HL-60 (cell line): Measurements from ENCODE around the gene LRBA.

Experiments used
- DNase-seq, 2 experiments: peaks; one replicate each; pipeline ENCODE4 v3.0.0-alpha.2; 2010 to 2020; ENCODE audit warnings: low read depth in 1 of 2, low spot score in 1 of 2
- H3K27ac ChIP-seq: fragments of 250-450 bp; sonication (Bioruptor Pico); replicated peaks from 2 replicates; pipeline ENCODE4 v1.5.1; 2020; ENCODE audit warnings: mild to moderate bottlenecking, moderate library complexity
- H3K27me3 ChIP-seq: fragments of 250-450 bp; sonication (Bioruptor Pico); 2 replicates; pipeline ENCODE4 v1.5.1; 2021; ENCODE audit warnings: mild to moderate bottlenecking, moderate library complexity; ENCODE audit not compliant: insufficient read depth, poor library complexity, severe bottlenecking
- H3K4me3 ChIP-seq: replicated peaks from 2 replicates; pipeline ENCODE4 v1.5.1; 2011; ENCODE audit warnings: mild to moderate bottlenecking, control low read depth, low read length; ENCODE audit not compliant: insufficient read depth
- CTCF ChIP-seq: IDR thresholded peaks from one replicate; pipeline ENCODE4 v1.5.1; 2011; ENCODE audit warnings: low read length, control low read depth, inconsistent platforms; ENCODE audit not compliant: insufficient read depth
- GABPA ChIP-seq: IDR thresholded peaks from 2 replicates; pipeline ENCODE4 v1.6.1; 2012; ENCODE audit warnings: low read depth
- POLR2AphosphoS5 ChIP-seq: IDR thresholded peaks from 2 replicates; pipeline ENCODE4 v1.6.1; 2012; ENCODE audit warnings: low read depth
- REST ChIP-seq: IDR thresholded peaks from 2 replicates; pipeline ENCODE4 v1.6.1; 2012; ENCODE audit warnings: low read depth; ENCODE audit not compliant: insufficient replicate concordance
- SPI1 ChIP-seq: IDR thresholded peaks from 2 replicates; pipeline ENCODE4 v1.6.1; 2012; ENCODE audit warnings: low read depth, mild to moderate bottlenecking, borderline replicate concordance

Gene LRBA

GRCh38 chr4:150782921-150783320, 232.2 kb downstream of the LRBA start:
- Histone ChIP-seq H3K27me3 (no peaks in the 10 kb centered on the region), H3K27ac (no peak overlapping the region), H3K4me3 (no peak overlapping the region)
- TF ChIP-seq POLR2AphosphoS5, result no peak
- TF ChIP-seq REST, result no peak
- no peak for TF ChIP-seq SPI1
- no peak for TF ChIP-seq GABPA
- TF ChIP-seq CTCF, result no peak
- DNase-seq, result no peak

GRCh38 chr4:150782311-150782710, 232.8 kb downstream of the LRBA start:
- H3K27ac ChIP-seq, result no peak overlapping the region
- H3K27me3 ChIP-seq, result no peaks in the 10 kb centered on the region
- no peak for TF ChIP-seq SPI1
- TF ChIP-seq POLR2AphosphoS5, result no peak
- no peak for TF ChIP-seq GABPA
- no peak for TF ChIP-seq REST
- TF ChIP-seq CTCF, result no peak
- DNase-seq, result no peak
- no peak overlapping the region for H3K4me3 ChIP-seq

- TF ChIP-seq POLR2AphosphoS5 (no peak), REST (no peak), CTCF (no peak), GABPA (no peak), SPI1 (no peak)
- no peak for DNase-seq
- Histone ChIP-seq H3K27ac (no peak overlapping the region), H3K4me3 (no peak overlapping the region), H3K27me3 (no peaks in the 10 kb centered on the region)
These were observed 233.9 kb downstream of the LRBA start for GRCh38 chr4:150781191-150781590.
